Loucy (cell line): Measurements from ENCODE around the gene DYRK2.

Experiments
- CTCF ChIP-seq: fragments of 200-600 bp; sonication (generic); conservative IDR thresholded peaks from 2 replicates; pipeline ENCODE4 v1.5.1; 2014; ENCODE audit warnings: mild to moderate bottlenecking, antibody characterized with exemption, low read length
- EZH2phosphoT487 ChIP-seq: fragments of 200-600 bp; IDR thresholded peaks from 2 replicates; pipeline ENCODE4 v1.6.1; 2018; ENCODE audit warnings: antibody characterized with exemption, mild to moderate bottlenecking, moderate library complexity, borderline replicate concordance

- TF ChIP-seq CTCF (no peak), EZH2phosphoT487 (no peak)
These were observed 9.9 kb upstream of the DYRK2 start for GRCh38 chr12:67638694-67639093.
